Kidney epithelial cell (primary cell): ENCODE data around the gene GLT8D1. TPM values are rescaled to one million over a fixed set of nuclear protein-coding genes. Genes with fewer than 3 reads are reported as not detected.
A peak's percentile ranks its signal among the peaks of the same experiment; 100 is the strongest.
"Not testable (repeated sequence)": the region's sequence is repeated elsewhere in the genome, so short reads cannot be mapped to it uniquely, and the experiment has no call there.

Experiments used
- DNase-seq: peaks from one replicate; pipeline ENCODE4 v3.0.0-alpha.2; 2010; ENCODE audit warnings: low read depth
- H3K27me3 ChIP-seq: 2 replicates; pipeline ENCODE4 v1.6.0; 2011; ENCODE audit warnings: low read length; ENCODE audit not compliant: control insufficient read depth, insufficient read depth
- H3K36me3 ChIP-seq: 2 replicates; pipeline ENCODE4 v1.5.1; 2011; ENCODE audit warnings: low read length; ENCODE audit not compliant: control insufficient read depth, insufficient read depth
- H3K4me3 ChIP-seq: 2 replicates; pipeline ENCODE4 v1.5.1; 2011; ENCODE audit warnings: low read depth, mild to moderate bottlenecking, control low read depth, low read length
- CTCF ChIP-seq: IDR thresholded peaks from 2 replicates; pipeline ENCODE4 v1.5.1; 2011; ENCODE audit warnings: mild to moderate bottlenecking, moderate library complexity, low read length, control low read depth, inconsistent platforms; ENCODE audit not compliant: insufficient read depth, poor library complexity, severe bottlenecking
- total RNA-seq: library from RNA; depleted of rRNA; stranded (reverse); fragments of >200 nt; gene quantifications from 2 replicates; pipeline ENCODE4 v1.2.3, GENCODE V29; 2015

GLT8D1 gene
- total RNA-seq, 1 donor from 2014 or later, result 40.9 TPM

- no peaks in the 10 kb centered on the region for H3K27me3 ChIP-seq
- peak; percentile 35 for TF ChIP-seq CTCF
- H3K4me3 ChIP-seq, result no peak overlapping the region
- DNase-seq, result no peak
- no peaks in the 10 kb centered on the region for H3K36me3 ChIP-seq
Measured at GRCh38 chr3:52742418-52743041, 36.9 kb upstream of the GLT8D1 start.

- no peak overlapping the region for H3K4me3 ChIP-seq
- no peak for TF ChIP-seq CTCF
- H3K36me3 ChIP-seq, result no peaks in the 10 kb centered on the region
- H3K27me3 ChIP-seq, result no peaks in the 10 kb centered on the region
- DNase-seq, result no peak
Measured at GRCh38 chr3:52739730-52740129, 34.1 kb upstream of the GLT8D1 start.

- no peak for TF ChIP-seq CTCF
- Histone ChIP-seq H3K27me3 (no peaks in the 10 kb centered on the region), H3K36me3 (peaks cover 2% of the 10 kb centered on the region), H3K4me3 (no peak overlapping the region)
- no peak for DNase-seq
Measured at GRCh38 chr3:52733256-52733891, 27.8 kb upstream of the GLT8D1 start.

GRCh38 chr3:52731590-52731989, 26.0 kb upstream of the GLT8D1 start:
- DNase-seq, result no peak
- Histone ChIP-seq H3K4me3 (no peak overlapping the region), H3K27me3 (no peaks in the 10 kb centered on the region), H3K36me3 (peaks cover 2% of the 10 kb centered on the region)
- no peak for TF ChIP-seq CTCF

- Histone ChIP-seq H3K4me3 (no peak overlapping the region), H3K36me3 (peaks cover 2% of the 10 kb centered on the region), H3K27me3 (no peaks in the 10 kb centered on the region)
- no peak for TF ChIP-seq CTCF
- DNase-seq, result no peak
Measured at GRCh38 chr3:52730681-52731080, 25.1 kb upstream of the GLT8D1 start.

- DNase-seq, H3K36me3 ChIP-seq, H3K4me3 ChIP-seq, H3K27me3 ChIP-seq: not testable (repeated sequence)
Measured at GRCh38 chr3:52728753-52729152, 23.2 kb upstream of the GLT8D1 start.
